ENCODE results near the gene MOK. TPM values are rescaled to one million over a fixed set of nuclear protein-coding genes. Genes with fewer than 3 reads are reported as not detected.
A peak's percentile ranks its signal among the peaks of the same experiment; 100 is the strongest.

MOK gene
- polyA plus RNA-seq, 10 donors = 6.3 to 15.5 (median 9.2) TPM

DNA sequence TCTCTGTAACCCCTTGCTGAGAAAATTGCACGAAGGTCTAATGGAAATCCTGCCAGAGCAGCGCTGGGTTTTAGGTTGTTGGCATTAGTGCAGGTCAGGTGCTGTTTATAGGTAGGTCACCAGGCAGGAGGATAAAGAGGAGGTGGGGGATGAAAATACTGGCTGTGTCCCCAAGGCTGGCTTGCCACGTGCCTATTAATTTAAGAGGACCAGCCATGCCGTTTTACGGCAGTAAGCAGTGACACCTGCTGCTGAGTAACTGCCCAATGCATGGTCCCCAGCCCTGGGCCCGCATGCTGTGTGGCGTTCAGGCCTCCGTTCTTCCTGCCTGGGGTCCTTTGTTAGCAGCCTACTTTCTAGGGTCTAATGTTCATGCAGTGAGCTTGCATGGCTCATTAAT is 98.0 kb downstream of the MOK start:
- no peak for DNase-seq

GRCh38 chr14:102205560-102205959 is 99.4 kb downstream of the MOK start:
- DNase-seq = no peak

GRCh38 chr14:102203382-102203781 is 101.6 kb downstream of the MOK start:
- no peak for DNase-seq

DNA sequence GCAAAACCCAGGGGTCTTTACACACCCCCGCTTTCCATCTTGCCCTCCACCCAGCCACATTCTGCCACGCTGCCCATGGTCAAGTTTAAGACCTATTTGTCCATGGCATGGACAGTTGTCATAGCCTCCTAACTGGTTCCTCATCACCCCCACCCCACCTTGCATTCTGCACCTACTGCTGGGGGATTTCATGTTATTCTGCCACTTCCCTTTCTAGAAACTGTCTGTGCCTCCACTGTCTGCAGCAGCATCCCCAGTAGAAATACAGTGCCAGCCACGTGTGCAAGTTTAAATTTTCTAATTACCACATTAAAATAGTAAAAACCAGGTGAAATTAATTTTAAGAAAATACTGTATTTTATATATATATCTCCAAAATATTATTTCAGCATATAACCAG is 102.0 kb downstream of the MOK start:
- no peak for DNase-seq

- no peak for DNase-seq
Measured at GRCh38 chr14:102201776-102202175, 103.2 kb downstream of the MOK start.

GRCh38 chr14:102201353-102201738 is 103.6 kb downstream of the MOK start:
- DNase-seq = no peak

DNA sequence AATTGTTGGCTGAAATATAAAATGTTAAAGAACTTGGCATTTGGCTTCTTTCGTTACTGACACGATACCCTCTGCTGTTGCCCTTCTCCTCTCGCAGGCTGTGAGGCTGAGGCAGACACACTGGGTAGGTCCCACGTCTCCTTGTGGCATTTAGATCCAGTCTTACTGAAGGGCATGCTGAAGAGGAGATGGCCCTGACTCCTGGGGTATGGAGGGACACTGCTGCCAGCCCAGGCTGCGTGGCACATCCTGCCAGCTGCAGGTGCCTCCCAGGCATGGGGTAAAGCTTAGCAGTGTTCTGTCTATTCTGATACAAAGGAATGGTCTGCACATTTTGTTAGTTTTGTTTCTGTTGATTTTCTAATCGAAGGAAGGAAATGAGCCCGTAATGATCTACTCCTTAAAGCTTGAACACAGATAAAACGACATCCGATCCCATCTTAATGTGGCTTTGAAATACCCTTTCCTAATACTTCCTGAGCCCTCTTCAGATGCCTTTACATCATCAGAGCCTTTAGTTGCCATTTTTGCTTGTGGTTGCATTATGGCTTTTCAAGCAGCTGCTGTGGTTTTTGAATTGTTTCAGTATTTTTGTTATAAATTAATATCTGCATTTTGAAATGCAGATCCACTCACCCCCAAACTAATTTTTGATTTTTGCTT is 104.1 kb downstream of the MOK start:
- DNase-seq = no peak

DNA sequence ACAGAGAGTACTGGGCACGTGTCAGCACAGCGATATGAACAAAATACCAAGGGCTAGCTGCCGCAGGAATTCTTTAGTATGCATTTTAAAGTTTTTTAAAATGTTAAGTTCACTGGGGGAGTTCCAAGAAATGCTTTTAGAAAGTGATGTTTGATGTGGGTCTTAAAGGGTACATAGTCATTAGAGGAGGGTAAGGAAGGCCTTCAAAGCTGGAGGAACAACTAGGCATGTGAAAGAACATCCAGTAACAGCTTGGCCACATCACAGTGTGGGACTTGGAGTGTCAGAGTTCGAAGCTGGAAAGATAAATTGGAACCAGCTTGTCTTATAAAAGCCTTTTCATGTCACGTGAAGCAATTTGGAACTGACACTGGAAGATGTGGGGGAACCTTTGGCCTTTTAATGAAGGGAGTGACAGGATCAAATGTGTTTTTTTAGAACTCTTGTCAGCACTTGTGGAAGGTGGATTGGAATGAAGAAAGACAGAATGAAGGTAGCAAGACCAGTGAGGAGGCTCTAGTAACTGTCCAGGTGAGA is 107.6 kb downstream of the MOK start:
- DNase-seq = no peak

DNA sequence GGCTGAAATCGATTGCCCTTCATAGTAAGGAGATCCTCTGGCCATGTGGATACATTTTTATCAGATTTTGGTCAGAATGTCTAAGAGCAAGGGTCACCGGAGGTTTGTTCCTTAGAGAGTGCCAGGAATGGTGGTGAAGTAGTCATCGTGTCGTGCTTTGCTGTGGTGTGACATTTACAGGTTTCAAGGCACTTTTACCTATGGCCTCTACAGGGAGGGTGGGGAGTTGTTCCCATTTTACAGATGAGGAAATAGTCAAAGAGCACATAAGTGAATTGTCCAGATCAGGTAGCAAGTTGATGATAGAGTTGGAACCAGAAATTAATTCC is 108.1 kb downstream of the MOK start:
- no peak for DNase-seq

DNA sequence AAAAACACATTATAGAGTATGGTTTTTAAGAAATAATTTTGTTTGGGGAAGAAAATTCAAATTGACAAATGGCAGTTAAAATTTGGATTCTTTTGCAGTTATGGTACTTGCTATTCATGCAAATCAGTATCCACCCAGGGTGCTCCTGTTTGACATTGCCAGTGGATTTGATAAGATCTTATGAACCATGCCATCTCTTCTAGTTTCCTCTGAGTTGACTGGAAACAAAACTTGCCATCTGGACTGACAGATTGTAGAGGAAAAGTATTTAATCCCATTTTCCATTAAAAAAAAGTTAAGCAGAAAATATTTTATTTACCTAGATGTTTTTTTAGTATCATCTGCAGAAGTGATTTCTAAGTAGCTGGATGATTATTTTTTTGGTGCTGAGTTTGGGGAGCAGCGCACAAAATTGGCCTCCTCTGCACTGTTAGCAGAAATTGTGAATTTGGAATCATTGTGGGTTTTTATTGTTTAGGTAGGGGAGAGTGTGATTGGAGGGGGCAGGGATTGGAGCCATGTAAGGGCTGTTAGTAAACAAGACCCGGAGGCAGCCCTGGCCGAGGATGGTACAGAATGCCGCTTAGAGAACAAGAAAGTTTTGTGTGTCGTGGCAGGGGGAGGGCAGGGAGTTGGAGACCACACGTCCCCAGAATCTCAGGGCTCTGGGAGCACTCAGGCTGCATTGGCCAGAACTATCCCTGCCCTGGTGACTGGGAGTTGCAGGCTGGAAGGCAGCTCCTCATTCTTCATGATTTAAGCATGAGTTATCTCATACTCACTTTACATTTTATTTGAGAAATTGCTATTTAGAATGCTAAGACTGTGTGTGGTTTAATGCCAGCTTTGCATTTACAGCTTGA is 108.7 kb downstream of the MOK start:
- DNase-seq = no peak

DNA sequence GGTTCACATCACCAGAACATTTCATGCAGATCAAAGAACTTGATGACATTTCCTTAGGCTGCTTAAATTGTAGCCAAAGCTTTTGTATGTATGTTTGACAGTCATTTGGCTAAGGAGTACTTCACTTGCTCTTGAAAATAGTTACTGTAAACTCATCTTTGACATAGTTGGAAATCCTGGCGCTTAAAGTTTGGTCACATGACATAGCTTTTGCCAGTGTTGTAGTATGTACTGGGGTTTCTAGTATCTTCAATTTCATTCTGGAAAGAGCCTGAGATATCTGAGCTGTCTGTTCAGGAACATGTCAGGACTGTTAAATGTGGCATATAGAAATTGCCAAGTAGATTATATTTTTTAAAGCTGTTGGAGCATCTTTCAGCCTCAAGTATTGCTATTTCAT is 109.5 kb downstream of the MOK start:
- peak in 2 of 3 donors; percentile 44 to 51 for DNase-seq

- no peak for DNase-seq
Measured at GRCh38 chr14:102194856-102195255, 110.1 kb downstream of the MOK start.

GRCh38 chr14:102192840-102193502 is 112.0 kb downstream of the MOK start:
- DNase-seq = no peak

GRCh38 chr14:102189874-102190273 is 115.1 kb downstream of the MOK start:
- DNase-seq = no peak

GRCh38 chr14:102188187-102188586 is 116.8 kb downstream of the MOK start:
- DNase-seq = no peak

GRCh38 chr14:102187568-102188001 is 117.4 kb downstream of the MOK start:
- DNase-seq = no peak

- peak in 1 of 3 donors; percentile 62 for DNase-seq
Measured at GRCh38 chr14:102187044-102187443, 117.9 kb downstream of the MOK start.

DNA sequence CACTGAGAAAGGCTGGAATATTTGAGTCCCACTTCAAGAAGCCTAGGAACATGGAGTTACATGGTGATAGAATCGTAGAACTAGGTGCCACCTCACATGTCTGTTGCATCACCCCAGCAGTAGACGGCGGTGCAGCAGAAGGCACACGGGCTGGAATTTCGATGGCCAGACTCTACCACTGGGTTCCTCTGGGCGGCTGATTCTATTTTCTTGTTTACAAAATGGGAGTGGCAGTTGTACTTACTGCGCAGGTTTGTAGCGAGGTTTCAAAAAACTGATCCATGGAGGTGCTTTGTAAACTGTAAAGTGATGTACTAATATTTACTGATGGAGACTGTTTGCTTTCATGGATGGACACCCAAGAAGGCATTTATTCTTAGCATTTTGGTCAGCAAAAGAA is 119.6 kb downstream of the MOK start:
- no peak for DNase-seq

- no peak for DNase-seq
Measured at GRCh38 chr14:102184316-102185035, 120.5 kb downstream of the MOK start.

GRCh38 chr14:102183886-102184285 is 121.1 kb downstream of the MOK start:
- DNase-seq = no peak

DNA sequence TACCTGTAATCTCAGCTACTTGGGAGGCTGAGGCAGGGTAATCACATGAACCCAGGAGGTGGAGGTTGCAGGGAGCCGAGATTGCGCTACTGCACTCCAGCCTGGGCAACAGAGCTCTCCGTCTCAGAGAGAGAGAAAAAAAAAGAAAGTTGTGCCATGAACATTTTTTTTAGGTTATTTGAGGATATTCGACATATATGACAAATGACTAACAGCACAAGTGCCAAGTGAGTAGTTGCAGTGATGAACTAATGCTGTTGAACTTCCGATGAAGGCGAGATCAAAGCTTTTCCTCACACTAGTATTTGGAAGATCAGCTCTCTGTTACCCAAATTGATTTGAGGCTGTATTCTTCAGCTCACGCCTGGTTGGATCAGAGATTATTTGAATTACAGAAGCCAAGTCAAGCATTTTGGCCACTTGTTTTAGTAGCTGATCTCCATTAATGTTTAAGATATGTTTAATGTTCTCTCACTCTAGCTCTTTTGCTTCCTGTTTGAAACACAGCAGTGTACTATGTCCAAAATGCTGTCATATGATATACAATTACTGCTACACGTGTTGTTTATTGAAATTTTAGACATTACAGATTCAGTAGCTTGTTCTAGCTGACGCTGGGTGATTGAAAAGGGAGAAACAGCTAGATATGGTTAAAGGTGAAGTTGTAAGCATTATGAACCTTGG is 121.9 kb downstream of the MOK start:
- DNase-seq = no peak
